ENCODE measurements around the gene FBXL13.
"Not testable (repeated sequence)": the region's sequence is repeated elsewhere in the genome, so short reads cannot be mapped to it uniquely, and the experiment has no call there.

The FBXL13 gene

DNA sequence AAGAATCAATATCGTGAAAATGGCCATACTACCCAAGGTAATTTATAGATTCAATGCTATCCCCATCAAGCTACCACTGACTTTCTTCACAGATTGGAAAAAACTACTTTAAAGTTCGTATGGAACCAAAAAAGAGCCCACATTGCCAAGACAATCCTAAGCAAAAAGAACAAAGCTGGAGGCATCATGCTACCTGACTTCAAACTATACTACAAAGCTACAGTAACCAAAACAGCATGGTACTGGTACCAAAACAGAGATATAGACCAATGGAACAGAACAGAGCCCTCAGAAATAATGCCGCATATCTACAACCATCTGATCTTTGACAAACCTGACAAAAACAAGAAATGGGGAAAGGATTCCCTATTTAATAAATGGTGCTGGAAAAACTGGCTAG is 53.7 kb downstream of the FBXL13 start:
- DNase-seq, result not testable (repeated sequence)

DNA sequence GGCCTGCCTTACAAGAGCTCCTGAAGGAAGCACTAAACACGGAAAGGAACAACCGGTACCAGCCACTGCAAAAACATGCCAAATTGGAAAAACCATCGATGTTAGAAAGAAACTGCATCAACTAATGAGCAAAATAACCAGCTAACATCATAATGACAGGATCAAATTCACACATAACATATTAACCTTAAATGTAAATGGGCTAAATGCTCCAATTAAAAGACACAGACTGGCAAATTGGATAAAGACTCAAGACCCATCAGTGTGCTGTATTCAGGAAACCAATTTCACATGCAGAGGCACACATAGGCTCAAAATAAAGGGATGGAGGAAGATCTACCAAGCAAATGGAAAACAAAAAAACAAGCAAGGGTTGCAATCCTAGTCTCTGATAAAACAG is 56.3 kb downstream of the FBXL13 start:
- DNase-seq, result not testable (repeated sequence)

DNA sequence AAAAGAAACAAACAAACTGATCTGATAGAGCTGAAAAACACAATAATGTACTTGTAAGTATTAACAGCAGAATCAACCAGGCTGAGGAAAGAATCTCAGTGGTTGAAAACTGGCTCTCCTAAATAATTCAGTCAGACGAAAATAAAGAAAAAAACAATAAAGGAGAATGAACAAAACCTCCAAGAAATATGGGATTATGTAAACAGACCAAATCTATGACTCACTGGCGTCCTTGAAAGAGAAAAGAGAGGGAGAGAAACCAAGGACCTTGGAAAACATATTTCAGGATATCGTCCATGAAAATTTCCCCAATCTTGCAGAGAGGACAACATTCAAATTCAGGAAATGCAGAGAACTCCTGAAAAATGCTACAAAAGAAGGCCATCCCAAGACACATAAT is 62.9 kb downstream of the FBXL13 start:
- DNase-seq, result no peak

DNA sequence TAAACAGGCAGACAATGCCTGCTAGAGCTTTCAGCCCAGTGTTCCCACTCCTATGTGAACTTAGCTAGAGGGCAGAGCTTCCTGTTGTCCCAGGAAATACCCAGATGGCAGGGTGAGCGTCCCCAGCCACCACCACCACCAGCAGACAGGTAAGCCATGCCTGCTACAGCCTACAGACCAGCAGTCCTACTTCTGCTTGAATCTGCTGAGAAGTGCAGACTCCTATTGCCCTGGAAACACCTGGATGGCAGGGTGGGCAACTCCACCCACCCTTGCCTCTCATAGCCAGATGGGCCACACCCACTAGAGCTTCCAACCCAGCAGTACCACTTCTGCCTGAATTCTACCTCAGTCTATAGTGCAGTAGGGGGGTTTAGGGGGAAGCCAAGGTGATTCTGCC is 64.4 kb downstream of the FBXL13 start:
- no peak for DNase-seq

DNA sequence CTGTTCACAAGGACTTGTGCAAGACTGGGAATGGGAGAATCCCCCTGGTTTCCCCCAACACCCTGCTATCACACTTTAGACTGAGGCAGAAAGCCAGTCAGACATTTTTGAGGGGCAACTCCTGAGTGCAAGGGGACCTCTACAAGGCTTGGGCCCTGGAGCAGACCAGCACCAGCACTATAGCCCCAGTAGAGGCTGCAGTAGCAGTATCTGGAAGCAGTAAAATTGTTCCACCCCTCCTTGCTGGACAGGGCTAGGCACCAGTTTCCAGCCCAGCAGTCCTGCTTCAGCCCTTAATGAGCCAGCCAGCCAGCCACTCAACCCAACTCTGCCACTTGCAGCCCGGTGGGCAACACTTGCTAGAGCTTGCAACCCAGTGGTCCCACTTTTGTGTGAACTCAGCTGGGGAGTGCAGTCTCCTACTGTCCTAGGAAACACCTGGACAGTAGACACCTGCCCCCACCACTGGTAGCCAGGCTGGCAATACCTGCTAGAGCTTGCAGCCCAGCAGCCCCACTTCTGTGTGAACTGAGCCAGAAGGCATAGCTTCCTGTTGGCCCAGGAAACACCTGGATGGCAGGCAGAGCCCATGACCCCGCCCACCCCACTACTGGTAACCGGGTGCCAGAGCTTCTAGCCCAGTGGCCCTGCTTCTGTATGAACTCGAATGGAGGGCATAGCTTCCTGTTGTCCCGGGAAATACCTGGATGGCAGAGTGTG is 65.0 kb downstream of the FBXL13 start:
- DNase-seq, result no peak

DNA sequence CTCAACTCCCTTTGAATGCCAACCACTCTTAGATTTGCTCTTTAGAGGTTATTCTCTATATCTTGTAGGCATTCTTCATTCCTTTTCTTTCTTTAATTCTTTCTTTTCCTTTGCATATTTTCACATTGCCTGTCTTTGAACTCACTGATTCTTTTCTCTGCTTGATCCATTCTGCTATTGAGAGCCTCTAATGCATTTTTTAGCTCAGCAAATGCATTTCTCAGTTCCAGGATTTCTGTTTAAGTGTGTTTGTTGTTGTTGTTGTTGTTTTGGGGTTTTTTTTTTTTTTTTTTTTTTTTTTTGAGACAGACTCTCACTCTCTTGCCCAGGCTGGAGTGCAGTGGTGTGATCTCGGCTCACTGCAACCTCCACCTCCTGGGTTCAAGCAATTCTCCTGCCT is 71.6 kb downstream of the FBXL13 start:
- no peak for DNase-seq

DNA sequence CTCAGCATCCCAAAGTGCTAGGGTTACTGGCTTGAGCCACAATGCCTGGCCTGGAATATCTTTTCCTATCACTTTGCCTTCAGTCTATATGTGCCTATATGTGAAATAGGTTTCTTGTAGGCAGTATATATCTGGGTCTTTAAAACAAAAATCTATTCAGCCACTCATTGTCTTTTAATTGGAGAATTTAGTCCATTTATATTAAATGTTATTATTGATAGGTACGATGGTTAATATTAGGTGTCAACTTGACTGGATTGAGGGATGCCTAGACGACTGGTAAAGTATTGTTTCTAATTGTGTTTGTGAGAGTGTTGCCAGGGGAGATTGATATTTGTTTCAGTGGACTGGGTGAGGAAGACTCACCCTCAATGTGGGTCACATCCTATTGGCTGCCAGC is 73.4 kb downstream of the FBXL13 start:
- DNase-seq, result no peak

DNA sequence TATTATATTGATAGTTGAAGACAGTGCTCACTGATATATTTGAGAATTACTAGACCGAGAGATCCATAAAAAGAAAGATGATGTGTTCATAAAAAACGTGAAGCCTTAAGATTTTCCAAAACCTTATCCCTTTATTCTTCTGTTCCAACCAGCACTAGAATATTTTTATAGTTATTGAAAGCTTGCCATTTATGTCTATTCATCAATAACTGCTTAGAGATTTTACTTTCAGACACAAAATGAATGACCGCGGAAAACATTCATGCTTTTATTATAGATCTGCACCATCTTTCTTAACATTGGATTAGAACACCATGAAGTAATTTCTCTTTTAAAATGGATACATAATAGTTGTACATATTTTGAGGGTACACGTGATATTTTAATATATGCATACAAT is 77.6 kb downstream of the FBXL13 start:
- no peak for DNase-seq

DNA sequence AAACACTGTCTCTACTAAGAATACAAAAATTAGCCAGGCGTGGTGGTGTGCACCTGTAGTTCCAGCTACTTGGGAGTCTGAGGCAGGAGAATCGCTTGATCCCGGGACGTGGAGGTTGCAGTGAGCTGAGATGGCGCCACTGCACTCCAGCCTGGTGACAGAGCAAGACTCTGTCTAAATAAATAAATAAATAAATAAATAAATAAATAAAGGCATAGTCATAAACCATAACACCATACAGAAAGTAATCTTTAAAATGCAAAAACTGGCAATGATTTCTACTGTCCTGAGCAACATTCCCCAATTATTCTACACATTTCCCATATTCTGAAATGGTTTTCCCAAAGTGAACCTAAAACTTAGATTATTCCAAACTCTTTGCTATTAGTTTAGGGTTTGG is 79.0 kb downstream of the FBXL13 start:
- DNase-seq, result not testable (repeated sequence)

DNA sequence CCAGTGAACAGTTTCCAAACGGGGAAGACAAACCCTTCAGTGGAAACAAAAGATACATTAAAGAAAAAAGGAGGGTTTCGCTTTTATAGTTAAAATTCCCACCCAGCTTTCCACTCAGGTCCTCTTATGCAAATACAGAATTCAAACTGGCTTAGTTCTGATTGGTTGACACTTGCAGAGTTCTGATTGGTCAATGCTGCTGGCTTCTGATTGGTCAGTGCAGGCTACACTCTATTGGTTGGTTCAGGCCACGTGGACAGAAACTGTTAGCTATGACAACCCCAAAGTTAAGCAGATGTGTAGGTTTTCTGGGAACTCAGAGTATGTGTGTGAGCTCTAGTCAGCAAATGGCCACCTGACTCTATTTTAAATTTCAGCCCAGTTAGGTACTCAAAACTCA is 80.0 kb downstream of the FBXL13 start:
- DNase-seq, result no peak

DNA sequence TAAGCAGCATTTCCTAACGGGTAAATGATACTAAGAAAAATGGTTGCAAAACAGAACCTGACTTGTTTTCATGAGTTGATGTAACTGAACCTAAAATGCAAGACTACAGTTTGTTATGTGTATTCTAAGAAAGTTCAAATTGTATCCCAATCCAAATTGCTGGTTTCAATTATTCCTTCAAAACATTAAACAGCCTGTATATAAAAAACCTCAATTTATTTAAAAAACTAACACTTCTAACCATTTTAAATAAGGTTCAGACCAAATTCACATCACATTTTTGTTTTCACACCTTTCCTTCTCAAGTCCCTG is 80.9 kb downstream of the FBXL13 start:
- no peak for DNase-seq

DNA sequence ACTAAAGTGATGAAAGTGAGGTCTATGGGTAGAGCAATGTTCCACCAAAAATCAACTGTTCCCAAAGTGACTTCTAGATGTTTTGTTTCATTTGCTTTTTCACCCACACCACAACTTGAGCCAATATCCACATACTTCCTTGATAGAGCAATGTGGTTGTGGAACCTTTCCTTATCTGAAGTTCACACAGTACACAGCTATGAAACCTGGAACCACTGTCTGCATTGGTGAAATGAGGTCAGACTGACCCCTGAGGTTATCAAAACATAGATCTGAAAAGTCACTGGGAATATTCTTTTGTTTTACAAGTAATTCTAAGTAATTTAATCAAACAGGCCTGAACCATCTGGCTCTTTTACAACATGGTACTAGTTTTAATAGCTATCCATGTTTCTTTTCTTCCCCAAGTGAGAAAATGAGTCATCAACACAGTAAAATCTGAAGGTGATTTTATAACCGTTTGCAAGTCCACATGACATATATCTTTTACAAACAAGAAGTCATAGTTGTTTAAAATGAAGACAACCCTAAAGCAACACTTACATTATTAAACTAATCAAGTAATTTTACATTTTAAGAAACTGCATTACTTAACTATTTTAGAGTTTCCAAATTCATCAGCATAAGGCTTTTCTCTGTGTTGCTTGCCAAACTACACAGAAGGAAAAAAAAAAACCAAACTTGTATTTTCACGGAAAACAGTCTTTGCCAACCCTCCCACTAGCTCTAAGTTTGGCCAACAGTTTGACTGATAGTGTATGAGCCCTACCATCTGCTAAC is 81.5 kb downstream of the FBXL13 start:
- DNase-seq, result no peak

DNA sequence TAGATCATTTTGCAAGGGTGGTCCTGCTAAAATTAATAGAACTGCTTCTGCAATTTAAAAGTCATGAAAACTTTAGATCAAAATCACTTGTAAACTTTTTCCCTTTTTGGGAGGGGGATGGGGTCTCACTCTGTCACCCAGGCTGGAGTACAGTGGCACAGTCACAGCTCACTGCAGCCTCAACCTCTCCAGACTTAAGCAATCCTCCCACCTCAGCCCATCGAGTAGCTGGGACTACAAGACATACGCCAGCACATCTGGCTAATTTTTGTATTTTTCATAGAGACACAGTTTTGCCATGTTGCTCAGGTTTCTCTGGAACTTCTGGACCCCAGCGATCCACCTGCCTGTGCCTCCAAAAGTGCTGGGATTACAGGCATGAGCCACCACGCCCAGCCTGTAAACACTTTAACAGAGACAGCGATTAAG is 82.1 kb downstream of the FBXL13 start:
- DNase-seq, result no peak

DNA sequence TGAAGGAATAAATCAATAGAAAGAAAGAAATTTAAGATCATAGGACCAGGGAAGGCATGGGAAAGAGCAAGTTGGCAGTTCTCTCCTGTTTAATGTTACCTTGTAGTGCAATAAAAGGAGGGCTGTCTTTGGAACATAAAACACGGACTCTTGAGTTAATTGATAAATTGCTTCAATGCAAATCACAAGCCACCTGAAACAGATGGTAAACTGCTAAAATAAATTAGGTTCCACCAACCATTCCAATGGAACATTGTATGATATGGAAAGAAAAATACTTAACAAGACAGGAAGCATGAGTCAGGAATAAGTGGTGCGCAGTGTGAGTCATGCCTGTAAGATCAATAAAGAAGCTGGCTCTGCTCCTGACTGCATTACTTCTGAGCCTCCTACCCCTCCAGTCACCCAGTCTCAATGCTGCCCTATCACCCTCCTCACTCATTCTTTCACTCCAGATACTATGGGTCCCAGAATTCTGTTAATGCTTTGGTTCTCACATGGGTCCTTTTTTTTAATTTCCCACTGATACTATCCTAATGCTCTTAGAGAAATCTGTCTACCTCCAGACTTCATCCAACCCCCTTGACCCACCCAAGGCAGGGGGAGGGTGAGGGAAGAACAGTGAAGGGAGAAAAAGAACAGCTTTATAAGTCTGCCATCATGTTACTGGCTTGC is 82.9 kb downstream of the FBXL13 start:
- DNase-seq, result no peak

DNA sequence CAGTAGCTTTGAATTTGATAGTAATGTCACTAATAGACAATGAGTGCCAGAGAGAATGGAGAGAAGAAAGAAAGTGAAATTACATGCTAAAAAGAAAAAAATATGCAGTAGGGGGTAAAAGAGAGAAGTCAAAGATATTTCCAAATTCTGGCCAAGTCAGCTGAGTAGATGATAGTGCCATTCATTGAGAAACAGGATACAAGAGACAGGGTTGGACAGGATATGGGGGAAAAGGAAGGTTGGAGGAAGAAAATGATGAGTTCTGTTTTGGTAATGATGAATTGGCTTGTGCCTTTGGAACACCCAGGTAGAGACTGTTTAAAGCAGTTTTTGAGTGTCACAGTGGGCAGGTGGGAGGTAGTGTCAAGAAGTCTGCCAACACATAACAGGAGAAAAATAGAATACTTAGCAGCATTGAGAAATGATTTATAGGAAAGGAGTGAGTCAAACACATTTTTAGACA is 83.5 kb downstream of the FBXL13 start:
- DNase-seq, result no peak

DNA sequence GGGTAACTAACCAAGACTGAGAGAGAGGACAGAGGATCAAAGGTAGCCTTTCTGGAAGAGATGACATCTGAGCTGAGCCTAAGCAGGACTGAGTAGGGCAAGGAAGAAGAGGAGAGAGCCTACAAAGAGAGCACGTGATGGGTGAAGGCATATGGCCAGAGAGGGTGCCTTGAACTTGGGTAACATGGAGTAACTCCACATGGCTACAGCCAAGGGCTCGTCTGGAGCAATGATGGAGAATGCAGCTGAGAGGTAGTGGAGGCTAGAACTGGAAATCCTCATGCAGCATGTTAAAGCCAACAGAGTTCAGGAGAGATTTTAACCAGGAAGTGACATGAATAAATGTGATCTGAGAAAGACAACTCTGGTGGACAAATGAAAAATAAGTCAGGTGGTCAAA is 84.0 kb downstream of the FBXL13 start:
- no peak for DNase-seq

DNA sequence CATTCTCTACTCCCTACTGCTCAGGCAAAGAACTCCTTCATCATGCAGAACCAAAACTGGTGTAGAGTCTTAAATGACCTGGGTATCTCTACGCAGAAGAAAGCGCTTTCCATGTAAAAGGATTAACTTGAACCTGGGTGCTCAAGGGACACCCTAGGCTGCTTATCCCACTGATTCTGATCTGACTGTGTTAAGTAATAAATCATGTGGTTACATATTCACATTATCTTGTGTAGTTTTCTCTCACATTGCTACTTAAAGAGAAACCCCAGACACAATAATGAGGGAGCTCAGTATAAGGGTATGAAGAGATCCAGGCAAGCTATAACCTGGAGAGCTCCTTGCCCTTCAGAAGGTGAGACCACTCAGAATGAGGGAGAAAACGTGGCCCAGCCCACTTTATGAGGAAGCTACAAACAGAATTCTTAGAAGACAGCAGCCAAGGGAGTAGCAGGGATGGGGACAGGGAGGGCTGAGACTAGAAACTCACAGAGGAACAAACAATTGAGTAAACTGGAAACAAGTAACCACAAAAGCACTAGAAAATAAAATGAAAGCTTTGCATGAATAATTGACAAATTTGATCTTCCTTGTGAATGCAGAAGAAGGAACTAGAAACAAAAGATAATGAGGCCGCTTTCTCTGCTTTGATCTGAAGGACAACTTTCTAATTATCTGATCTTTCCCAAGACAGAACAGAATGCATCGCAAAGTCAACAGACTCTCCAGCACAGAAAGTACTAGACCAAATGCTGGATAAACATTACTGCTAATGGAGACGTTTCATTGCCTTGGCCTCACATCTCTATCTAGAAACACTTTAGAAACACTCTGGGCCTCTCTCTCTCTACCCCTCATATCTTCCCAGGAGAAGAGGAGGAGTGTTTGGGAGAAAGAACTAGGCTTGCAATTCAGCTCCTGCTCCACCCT is 85.7 kb downstream of the FBXL13 start:
- DNase-seq, result no peak

DNA sequence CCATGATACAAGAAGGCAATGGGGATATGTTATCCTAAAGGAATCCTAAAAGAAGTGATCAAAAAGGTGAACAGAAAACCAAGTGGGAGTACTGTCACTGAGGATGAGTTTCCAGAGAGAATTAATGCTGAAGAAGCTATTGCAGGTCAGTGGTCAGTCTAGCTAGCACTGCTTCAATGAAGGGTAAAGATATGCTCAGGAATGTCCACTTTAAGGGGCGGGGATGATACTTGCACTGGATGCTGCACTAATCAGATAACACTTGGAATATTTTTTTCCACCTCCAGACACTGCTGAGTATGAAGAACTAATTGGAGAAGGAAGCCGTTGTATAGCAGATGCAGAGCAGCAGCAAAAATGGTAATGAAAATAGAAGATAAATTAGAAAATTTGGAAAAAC is 86.5 kb downstream of the FBXL13 start:
- no peak for DNase-seq

DNA sequence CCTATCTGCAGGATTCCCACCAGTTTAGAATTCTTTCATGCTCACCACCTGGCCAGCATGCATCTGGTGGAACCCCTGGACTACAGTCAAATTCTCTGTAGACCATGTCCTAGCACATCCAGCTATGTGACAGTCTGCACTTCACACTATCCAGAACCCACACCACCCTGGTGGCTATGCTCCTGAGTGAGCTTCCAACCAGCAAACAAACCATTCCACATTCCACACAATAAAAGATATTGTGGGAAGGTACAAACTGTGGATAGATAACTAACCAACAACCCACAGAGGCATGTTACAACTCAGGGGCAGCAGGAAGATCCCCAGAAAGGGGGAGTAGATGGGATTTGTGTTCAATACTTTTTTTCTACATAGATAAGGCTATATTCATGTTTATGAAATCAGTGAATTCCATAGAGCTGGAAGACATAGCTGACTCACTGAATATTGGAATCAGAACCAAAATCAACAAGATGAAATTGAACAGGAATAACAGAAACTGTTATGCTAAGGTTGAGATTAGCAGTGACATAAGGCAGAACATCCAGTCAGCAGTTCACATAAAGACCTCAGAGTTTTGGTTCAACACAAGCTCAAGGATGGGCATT is 89.3 kb downstream of the FBXL13 start:
- DNase-seq, result no peak

DNA sequence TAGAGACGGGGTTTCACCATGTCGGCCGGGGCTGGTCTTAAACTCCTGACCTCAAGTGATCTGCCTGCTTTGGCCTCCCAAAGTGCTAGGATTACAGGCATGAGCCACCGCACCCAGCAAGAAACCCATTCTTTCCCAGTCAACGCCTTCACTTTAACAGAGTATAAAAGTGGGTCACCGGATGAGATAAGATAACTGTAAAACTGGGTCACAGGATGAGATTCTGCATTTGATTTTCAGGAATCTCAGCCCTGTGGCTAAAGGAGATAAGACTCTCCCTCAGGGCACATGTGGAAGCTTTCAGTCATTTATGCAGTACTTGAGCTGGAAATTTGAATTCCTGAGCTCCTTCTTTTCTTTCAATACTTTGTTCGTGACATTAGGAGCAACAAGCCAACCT is 91.0 kb downstream of the FBXL13 start:
- no peak for DNase-seq

DNA sequence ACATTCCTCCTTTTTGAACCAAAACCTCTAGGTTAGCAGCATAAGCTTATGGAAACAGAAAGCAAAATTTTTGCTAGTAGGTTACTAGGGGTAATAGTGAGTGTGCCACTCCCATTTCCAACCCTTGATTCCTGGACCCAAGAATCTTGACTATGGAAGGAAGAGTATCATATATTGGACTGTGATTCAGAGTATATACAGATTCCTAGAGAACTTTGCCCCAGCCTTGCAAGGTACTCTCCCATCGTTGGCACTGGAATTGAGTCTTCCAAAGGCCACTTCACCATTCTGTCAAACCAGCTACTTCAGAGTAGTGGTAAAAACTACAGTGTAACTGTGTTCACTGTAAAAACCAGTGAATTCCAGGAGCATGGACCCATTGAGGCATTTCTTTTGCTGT is 92.4 kb downstream of the FBXL13 start:
- DNase-seq, result no peak

DNA sequence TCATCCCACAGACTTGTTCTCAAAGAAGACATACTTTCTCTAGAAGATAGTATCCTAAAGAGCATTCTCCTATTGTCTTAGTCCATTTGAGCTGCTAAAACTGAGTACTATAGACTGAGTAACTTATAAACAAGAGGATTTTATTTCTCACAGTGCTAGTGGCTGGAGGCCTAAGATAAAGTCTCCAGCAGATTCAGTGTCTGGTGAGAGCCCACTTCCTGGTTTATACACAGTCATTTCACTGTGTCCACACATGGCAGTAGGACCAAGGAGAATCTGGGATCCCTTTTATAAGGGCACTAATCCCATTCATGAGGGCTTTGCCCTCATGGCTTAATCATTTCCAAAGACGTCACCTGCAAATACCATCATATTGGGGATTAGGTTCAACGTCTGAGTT is 93.1 kb downstream of the FBXL13 start:
- no peak for DNase-seq

DNA sequence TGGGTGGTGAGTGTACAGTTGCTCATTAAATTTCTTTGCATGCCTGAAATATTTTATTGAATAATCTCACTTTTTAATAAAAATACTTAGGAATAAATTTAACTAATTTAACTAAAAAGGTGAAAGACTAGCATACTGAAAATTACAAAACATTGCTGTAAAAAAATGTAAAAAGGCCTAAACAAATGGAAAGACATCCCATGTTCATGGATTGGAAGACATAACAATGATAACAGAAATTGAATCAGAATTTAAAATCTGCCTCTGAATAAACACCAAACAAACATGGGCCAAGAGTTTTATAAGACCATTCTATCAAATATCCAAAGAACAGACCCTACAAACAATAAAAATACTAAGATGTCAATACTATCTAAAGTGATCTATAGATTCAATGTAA is 94.9 kb downstream of the FBXL13 start:
- no peak for DNase-seq

Measured in activated naive CD4-positive, alpha-beta T cell treated with anti-CD3 and anti-CD28 coated beads, Interleukin-2, amount 50 U/mL, for 16 hours (primary cell).